Fibroblast of pulmonary artery (primary cell): ENCODE measurements around the gene CRISPLD2.

Experiments used
- DNase-seq: peaks from one replicate; pipeline ENCODE4 v3.0.0-alpha.2; 2010; ENCODE audit warnings: low read depth
- H3K4me3 ChIP-seq: replicated peaks from 2 replicates; pipeline ENCODE4 v1.5.1; 2011; ENCODE audit warnings: low read depth, mild to moderate bottlenecking, control low read depth, low read length, moderate library complexity
- TF ChIP-seq, protein P1 (sequence below): IDR thresholded peaks from 2 replicates; pipeline ENCODE4 v1.5.1; 2011; ENCODE audit warnings: mild to moderate bottlenecking, control low read depth, low read length, inconsistent platforms; ENCODE audit errors: missing control alignments

The CRISPLD2 gene

DNA sequence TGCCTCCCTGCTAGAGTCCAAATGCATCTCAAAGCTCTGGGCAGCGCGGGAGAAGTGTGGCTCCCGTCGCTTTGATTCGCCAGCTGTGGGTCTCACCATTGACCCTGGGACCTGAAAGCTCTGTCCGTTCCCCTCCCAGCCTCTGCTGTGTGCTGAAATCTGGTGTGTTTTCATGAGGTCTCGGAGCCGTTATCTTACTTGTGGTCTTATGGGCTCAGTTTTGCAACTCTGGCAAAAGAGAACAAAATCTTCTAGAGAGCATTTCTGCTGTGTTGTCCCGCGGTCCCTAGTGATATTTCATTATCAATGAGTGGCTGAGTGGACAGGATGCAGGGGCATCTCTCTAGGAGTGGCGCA, 13.3 kb downstream of the CRISPLD2 start:
- peak overlapping the region; percentile 31 for H3K4me3 ChIP-seq
- DNase-seq = peak; percentile 64
- TF ChIP-seq, protein P1, sequence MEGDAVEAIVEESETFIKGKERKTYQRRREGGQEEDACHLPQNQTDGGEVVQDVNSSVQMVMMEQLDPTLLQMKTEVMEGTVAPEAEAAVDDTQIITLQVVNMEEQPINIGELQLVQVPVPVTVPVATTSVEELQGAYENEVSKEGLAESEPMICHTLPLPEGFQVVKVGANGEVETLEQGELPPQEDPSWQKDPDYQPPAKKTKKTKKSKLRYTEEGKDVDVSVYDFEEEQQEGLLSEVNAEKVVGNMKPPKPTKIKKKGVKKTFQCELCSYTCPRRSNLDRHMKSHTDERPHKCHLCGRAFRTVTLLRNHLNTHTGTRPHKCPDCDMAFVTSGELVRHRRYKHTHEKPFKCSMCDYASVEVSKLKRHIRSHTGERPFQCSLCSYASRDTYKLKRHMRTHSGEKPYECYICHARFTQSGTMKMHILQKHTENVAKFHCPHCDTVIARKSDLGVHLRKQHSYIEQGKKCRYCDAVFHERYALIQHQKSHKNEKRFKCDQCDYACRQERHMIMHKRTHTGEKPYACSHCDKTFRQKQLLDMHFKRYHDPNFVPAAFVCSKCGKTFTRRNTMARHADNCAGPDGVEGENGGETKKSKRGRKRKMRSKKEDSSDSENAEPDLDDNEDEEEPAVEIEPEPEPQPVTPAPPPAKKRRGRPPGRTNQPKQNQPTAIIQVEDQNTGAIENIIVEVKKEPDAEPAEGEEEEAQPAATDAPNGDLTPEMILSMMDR = no peak

DNA sequence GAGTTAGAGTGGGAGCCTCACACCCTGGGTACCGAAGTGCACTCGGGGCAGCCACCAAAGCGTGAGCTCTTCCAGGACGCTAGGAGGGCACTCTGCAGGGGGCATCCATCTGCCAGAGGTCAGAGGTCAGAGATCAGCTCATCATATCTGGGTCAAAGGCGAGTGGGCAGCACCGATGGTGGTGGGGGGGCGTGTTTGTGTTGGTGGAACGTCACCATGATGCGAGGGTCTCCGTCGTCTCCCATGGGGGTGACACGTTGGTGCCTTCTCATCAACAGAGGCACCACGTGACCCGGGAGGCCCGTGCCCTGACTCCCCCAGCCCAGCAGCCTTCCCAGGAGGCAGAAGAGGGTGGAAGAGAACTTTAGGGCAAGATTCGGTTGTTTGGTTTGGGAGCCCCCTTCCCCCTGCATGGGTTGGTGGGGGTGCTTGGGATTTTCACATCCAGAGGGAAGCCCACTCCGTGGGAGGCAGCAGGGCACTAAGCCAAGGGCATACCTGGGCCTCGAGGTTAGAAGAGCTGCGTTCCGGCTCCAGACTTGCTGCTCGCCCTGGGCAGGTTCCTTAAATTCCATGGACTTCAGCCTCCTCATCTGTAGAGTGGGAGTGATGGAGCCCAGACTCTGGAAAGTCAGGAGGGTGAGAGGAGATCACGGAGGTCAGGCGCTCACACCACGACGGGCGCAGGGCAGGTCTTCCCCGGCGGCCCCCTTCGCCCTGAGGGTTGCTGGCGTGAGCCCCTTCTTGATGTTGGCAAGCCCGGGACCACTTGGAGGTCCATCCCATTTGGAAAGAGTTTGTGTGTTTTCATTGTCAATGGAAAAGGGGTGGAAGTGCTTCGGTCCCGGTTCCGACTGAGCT, 14.0 kb downstream of the CRISPLD2 start:
- TF ChIP-seq, protein P1 = no peak
- DNase-seq = no peak
- no peak overlapping the region for H3K4me3 ChIP-seq

DNA sequence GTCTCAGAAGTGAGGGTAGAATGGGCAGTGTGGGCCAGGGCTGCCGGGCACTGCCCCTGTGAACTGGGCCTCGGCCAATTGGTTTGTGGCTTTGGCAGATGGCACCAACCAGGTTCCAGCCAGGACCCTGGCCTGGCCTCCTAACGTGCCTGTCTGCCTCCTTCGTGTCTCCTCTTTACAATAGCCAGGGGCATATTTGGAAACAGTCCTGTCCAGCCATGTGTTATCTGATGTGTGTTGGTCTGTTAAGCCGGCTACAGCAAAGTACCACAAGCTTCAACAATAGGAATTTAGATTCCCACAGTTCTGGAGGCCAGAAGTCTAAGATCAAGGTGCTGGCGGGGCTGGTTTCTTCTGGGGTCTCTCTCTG, 14.6 kb downstream of the CRISPLD2 start:
- no peak for DNase-seq
- TF ChIP-seq, protein P1 = no peak
- no peak overlapping the region for H3K4me3 ChIP-seq

GRCh38 chr16:84836234-84836647, 16.5 kb downstream of the CRISPLD2 start:
- peak; percentile 100 for DNase-seq
- TF ChIP-seq, protein P1 = no peak
- H3K4me3 ChIP-seq = no peak overlapping the region

DNA sequence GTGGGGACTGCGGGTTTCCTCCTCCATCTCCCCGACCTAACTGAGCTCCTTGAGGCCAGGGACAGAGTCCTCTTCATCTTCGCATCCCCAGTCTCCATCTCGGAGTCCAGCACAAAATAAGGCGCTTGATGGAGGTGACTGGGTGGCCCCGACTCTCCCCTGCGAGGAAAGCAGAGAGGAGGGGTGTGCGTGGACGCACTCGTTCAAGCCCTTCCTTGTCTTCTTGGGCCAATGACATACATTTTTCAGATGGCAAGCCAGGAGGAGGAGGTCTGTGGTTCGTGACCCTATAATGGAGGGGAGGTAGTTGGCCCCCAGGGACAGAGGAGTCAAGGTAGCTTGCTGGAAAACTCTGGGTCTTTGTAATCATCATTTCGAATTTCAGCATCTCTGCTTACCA, 17.2 kb downstream of the CRISPLD2 start:
- H3K4me3 ChIP-seq = no peak overlapping the region
- TF ChIP-seq, protein P1 = no peak
- DNase-seq = no peak

- no peak overlapping the region for H3K4me3 ChIP-seq
- DNase-seq = no peak
- TF ChIP-seq, protein P1 = no peak
These were observed 18.7 kb downstream of the CRISPLD2 start for GRCh38 chr16:84838383-84838948.
